HG03064 (cell line): ENCODE results near the gene DYNC1I1.

ENCODE experiments used
- ATAC-seq: cut with Tn5 transposase; IDR thresholded peaks from one replicate; pipeline ENCODE4 v1.9.1; 2021; ENCODE audit warnings: low read depth; ENCODE audit not compliant: unreplicated experiment

Gene DYNC1I1

GRCh38 chr7:95772298-95772770 lies at the start of gene DYNC1I1:
Gene DYNC1I1 (plus strand): TSS chr7:95772554. CDS start chr7:95804730, 32,176 bp downstream.
- peak; percentile 75 for ATAC-seq

GRCh38 chr7:95723583-95724180 lies 48.7 kb upstream of the DYNC1I1 start:
- ATAC-seq = no peak

GRCh38 chr7:95725205-95725604 lies 47.1 kb upstream of the DYNC1I1 start:
- no peak for ATAC-seq

GRCh38 chr7:95730493-95731280 lies 41.7 kb upstream of the DYNC1I1 start:
- no peak for ATAC-seq

GRCh38 chr7:95736635-95737034 lies 35.7 kb upstream of the DYNC1I1 start:
- ATAC-seq = no peak

- ATAC-seq = no peak
Measured at GRCh38 chr7:95737828-95738505, 34.4 kb upstream of the DYNC1I1 start.

GRCh38 chr7:95749044-95749443 lies 23.3 kb upstream of the DYNC1I1 start:
- no peak for ATAC-seq

- ATAC-seq = no peak
Measured at GRCh38 chr7:95749515-95749914, 22.8 kb upstream of the DYNC1I1 start.

GRCh38 chr7:95753440-95753839 lies 18.9 kb upstream of the DYNC1I1 start:
- no peak for ATAC-seq

- no peak for ATAC-seq
Measured at GRCh38 chr7:95755277-95755934, 16.9 kb upstream of the DYNC1I1 start.

- no peak for ATAC-seq
Measured at GRCh38 chr7:95758187-95758586, 14.2 kb upstream of the DYNC1I1 start.

GRCh38 chr7:95766086-95766485 lies 6.3 kb upstream of the DYNC1I1 start:
- no peak for ATAC-seq

GRCh38 chr7:95766657-95767056 lies 5.7 kb upstream of the DYNC1I1 start:
- no peak for ATAC-seq

GRCh38 chr7:95772771-95773581 lies 622 bp downstream of the DYNC1I1 start:
- no peak for ATAC-seq

GRCh38 chr7:95776561-95777185 lies 4.3 kb downstream of the DYNC1I1 start:
- ATAC-seq = no peak

- ATAC-seq = no peak
Measured at GRCh38 chr7:95777269-95777668, 4.9 kb downstream of the DYNC1I1 start.

- no peak for ATAC-seq
Measured at GRCh38 chr7:95780665-95781064, 8.3 kb downstream of the DYNC1I1 start.

GRCh38 chr7:95781961-95782586 lies 9.7 kb downstream of the DYNC1I1 start:
- ATAC-seq = no peak

- no peak for ATAC-seq
Measured at GRCh38 chr7:95784796-95785195, 12.4 kb downstream of the DYNC1I1 start.
